Adrenal gland (tissue), 5 donors: ENCODE data around the gene ADRB1.

Experiments used
- POLR2A ChIP-seq, 2 donors: fragments of 450-650 bp; IDR thresholded peaks; one replicate each; pipeline ENCODE4 v1.6.1; 2017; ENCODE audit warnings: antibody characterized with exemption in 2 of 2, mild to moderate bottlenecking in 2 of 2, moderate library complexity in 1 of 2
- TF ChIP-seq, protein P1 (sequence below), 6 experiments: fragments of 450-650 bp in 4 of 6; fragments of 200-600 bp in 2 of 6; sonication (generic) in 1 of 6; IDR thresholded peaks; 1 replicate in 5 of 6; 2 replicates in 1 of 6; pipeline versions ENCODE4 v1.5.1 to v1.8.0; 2016 to 2021; ENCODE audit warnings: antibody characterized with exemption in 6 of 6, mild to moderate bottlenecking in 2 of 6, moderate library complexity in 1 of 6
- donor health status: DM: no; HTN: no; CAD: no.

DNA sequence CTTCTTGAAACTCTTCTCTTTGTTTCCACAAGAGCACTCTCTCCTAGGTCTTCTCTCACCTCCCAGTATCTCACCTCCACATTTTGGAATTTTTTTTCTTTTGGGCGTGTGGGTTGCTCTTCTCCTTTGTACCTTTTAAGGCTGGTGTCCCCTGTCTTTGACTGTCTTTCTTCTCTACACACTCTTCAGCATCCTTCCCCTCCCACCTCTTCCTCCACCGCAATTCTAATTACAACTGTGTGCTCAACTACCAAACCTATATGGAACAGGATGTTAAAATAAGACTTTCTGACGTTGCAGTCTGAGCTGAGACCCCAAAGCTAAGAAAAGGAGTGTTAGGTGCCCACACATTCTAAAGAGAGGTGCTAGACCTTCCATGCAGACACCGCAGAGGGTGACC is 14.0 kb upstream of the ADRB1 start:
- TF ChIP-seq POLR2A (IDR thresholded peaks at IDR 0.05): no peak
- TF ChIP-seq, protein P1, sequence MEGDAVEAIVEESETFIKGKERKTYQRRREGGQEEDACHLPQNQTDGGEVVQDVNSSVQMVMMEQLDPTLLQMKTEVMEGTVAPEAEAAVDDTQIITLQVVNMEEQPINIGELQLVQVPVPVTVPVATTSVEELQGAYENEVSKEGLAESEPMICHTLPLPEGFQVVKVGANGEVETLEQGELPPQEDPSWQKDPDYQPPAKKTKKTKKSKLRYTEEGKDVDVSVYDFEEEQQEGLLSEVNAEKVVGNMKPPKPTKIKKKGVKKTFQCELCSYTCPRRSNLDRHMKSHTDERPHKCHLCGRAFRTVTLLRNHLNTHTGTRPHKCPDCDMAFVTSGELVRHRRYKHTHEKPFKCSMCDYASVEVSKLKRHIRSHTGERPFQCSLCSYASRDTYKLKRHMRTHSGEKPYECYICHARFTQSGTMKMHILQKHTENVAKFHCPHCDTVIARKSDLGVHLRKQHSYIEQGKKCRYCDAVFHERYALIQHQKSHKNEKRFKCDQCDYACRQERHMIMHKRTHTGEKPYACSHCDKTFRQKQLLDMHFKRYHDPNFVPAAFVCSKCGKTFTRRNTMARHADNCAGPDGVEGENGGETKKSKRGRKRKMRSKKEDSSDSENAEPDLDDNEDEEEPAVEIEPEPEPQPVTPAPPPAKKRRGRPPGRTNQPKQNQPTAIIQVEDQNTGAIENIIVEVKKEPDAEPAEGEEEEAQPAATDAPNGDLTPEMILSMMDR (IDR thresholded peaks at IDR 0.05): no peak
